Trophoblast cell (in vitro differentiated cells and primary cell): ENCODE measurements around the gene MARK1.

Source experiments
- DNase-seq, 2 donors: peaks; one replicate each; pipeline ENCODE4 v3.0.0-alpha.2; 2016
- H2AFZ ChIP-seq: 2 replicates; pipeline ENCODE4 v1.6.1; 2013; ENCODE audit warnings: low read length, moderate library complexity, mild to moderate bottlenecking; ENCODE audit not compliant: insufficient read depth, poor library complexity
- H2AK5ac ChIP-seq: 2 replicates; pipeline ENCODE4 v1.6.1; 2013; ENCODE audit warnings: mild to moderate bottlenecking, low read length
- H2BK120ac ChIP-seq: 2 replicates; pipeline ENCODE4 v1.6.1; 2013; ENCODE audit warnings: low read length, mild to moderate bottlenecking, moderate library complexity; ENCODE audit not compliant: insufficient read depth, poor library complexity
- H2BK12ac ChIP-seq: 2 replicates; pipeline ENCODE4 v1.6.1; 2013; ENCODE audit warnings: mild to moderate bottlenecking, low read length, moderate library complexity
- H2BK5ac ChIP-seq: 2 replicates; pipeline ENCODE4 v1.6.1; 2013; ENCODE audit warnings: low read length, low read depth, moderate library complexity, mild to moderate bottlenecking; ENCODE audit not compliant: poor library complexity
- H3K14ac ChIP-seq: 2 replicates; pipeline ENCODE4 v1.6.1; 2013; ENCODE audit warnings: mild to moderate bottlenecking, low read length
- H3K18ac ChIP-seq: 2 replicates; pipeline ENCODE4 v1.6.1; 2013; ENCODE audit warnings: mild to moderate bottlenecking, low read length
- H3K23ac ChIP-seq: 2 replicates; pipeline ENCODE4 v1.6.1; 2013; ENCODE audit warnings: low read length
- H3K27ac ChIP-seq: 2 replicates; pipeline ENCODE4 v1.5.1; 2013; ENCODE audit warnings: low read depth, mild to moderate bottlenecking, inconsistent platforms, low read length, moderate library complexity
- H3K27me3 ChIP-seq: 2 replicates; pipeline ENCODE4 v1.6.1; 2013; ENCODE audit warnings: inconsistent platforms, mild to moderate bottlenecking, low read length, moderate library complexity; ENCODE audit not compliant: insufficient read depth
- H3K36me3 ChIP-seq, 2 experiments: 1 replicate in 1 of 2; 2 replicates in 1 of 2; pipeline ENCODE4 v1.6.1; 2013; ENCODE audit warnings: low read length in 2 of 2, mild to moderate bottlenecking in 2 of 2, moderate library complexity in 1 of 2; ENCODE audit not compliant: insufficient read depth in 2 of 2, control insufficient read depth in 1 of 2
- H3K4ac ChIP-seq: 2 replicates; pipeline ENCODE4 v1.6.1; 2013; ENCODE audit warnings: low read depth, mild to moderate bottlenecking, low read length, moderate library complexity
- H3K4me1 ChIP-seq, 2 experiments: 1 replicate in 1 of 2; 2 replicates in 1 of 2; pipeline ENCODE4 v1.6.1; 2013; ENCODE audit warnings: low read length in 2 of 2, mild to moderate bottlenecking in 2 of 2, moderate library complexity in 1 of 2; ENCODE audit not compliant: insufficient read depth in 2 of 2, control insufficient read depth in 1 of 2
- H3K4me2 ChIP-seq: 2 replicates; pipeline ENCODE4 v1.6.1; 2013; ENCODE audit warnings: inconsistent platforms, mild to moderate bottlenecking, low read length, moderate library complexity
- H3K4me3 ChIP-seq: 2 replicates; pipeline ENCODE4 v1.5.1; 2013; ENCODE audit warnings: mild to moderate bottlenecking, low read depth, low read length, inconsistent platforms
- H3K79me1 ChIP-seq: one replicate; pipeline ENCODE4 v1.6.1; 2013; ENCODE audit warnings: low read length
- H3K79me2 ChIP-seq: 2 replicates; pipeline ENCODE4 v1.6.1; 2013; ENCODE audit warnings: low read length, mild to moderate bottlenecking; ENCODE audit not compliant: control insufficient read depth, insufficient read depth, poor library complexity
- H3K9ac ChIP-seq: 2 replicates; pipeline ENCODE4 v1.6.1; 2013; ENCODE audit warnings: mild to moderate bottlenecking, low read length
- H3K9me3 ChIP-seq: 2 replicates; pipeline ENCODE4 v1.6.1; 2013; ENCODE audit warnings: low read depth, mild to moderate bottlenecking, control low read depth, inconsistent platforms, low read length; ENCODE audit not compliant: insufficient read depth
- H4K12ac ChIP-seq: 2 replicates; pipeline ENCODE4 v1.6.1; 2013; ENCODE audit warnings: low read depth, mild to moderate bottlenecking, low read length, moderate library complexity
- H4K8ac ChIP-seq: 2 replicates; pipeline ENCODE4 v1.6.1; 2013; ENCODE audit warnings: low read depth, mild to moderate bottlenecking, low read length, moderate library complexity
- H4K91ac ChIP-seq: one replicate; pipeline ENCODE4 v1.6.1; 2013; ENCODE audit warnings: low read depth, mild to moderate bottlenecking, low read length, moderate library complexity
- WGBS: extraction: QIAGEN DNeasy Blood & Tissue Kit; methylation state at CpG from one replicate; pipeline ENCODE4 v1.1.7; 2013; ENCODE audit warnings: missing lambda C conversion rate; ENCODE audit not compliant: insufficient read length, insufficient coverage; ENCODE audit errors: extremely low coverage; 5-methylcytosine and 5-hydroxymethylcytosine counted together

MARK1 gene

GRCh38 chr1:220696226-220696862, 168.4 kb downstream of the MARK1 start:
- Histone ChIP-seq H2BK5ac (no peak overlapping the region), H4K8ac (no peak overlapping the region), H3K27me3 (no peaks in the 10 kb centered on the region), H3K4ac (no peak overlapping the region), H3K27ac (no peak overlapping the region), H3K4me3 (no peak overlapping the region), H3K79me1 (peaks cover 7% of the 10 kb centered on the region), H4K12ac (no peak overlapping the region), H3K4me2 (no peak overlapping the region), H2BK12ac (no peak overlapping the region), H3K4me1 (peaks cover 19% of the 10 kb centered on the region in 2 experiments), H3K79me2 (peaks cover 2% of the 10 kb centered on the region), H3K9me3 (peaks cover 4% of the 10 kb centered on the region), H3K36me3 (peaks cover 8 to 14% of the 10 kb centered on the region in 2 experiments), H4K91ac (no peak overlapping the region), H3K18ac (no peak overlapping the region), H2AK5ac (no peak overlapping the region), H3K14ac (no peak overlapping the region), H2BK120ac (no peak overlapping the region), H3K23ac (no peak overlapping the region), H2AFZ (no peak overlapping the region), H3K9ac (no peak overlapping the region)
- WGBS = no CpG with 5 or more reads among the region's 16 CpGs
- no peak for DNase-seq

GRCh38 chr1:220696863-220697231, 168.9 kb downstream of the MARK1 start:
- peaks cover 2% of the 10 kb centered on the region for H3K79me2 ChIP-seq
- peaks cover 4% of the 10 kb centered on the region for H3K9me3 ChIP-seq
- H2AFZ ChIP-seq = no peak overlapping the region
- no peak overlapping the region for H2BK120ac ChIP-seq
- no peak overlapping the region for H3K27ac ChIP-seq
- no peak overlapping the region for H2BK5ac ChIP-seq
- H2BK12ac ChIP-seq = no peak overlapping the region
- no peaks in the 10 kb centered on the region for H3K27me3 ChIP-seq
- H3K4me3 ChIP-seq = no peak overlapping the region
- H3K4ac ChIP-seq = no peak overlapping the region
- peaks cover 7% of the 10 kb centered on the region for H3K79me1 ChIP-seq
- no peak overlapping the region for H3K23ac ChIP-seq
- H3K9ac ChIP-seq = no peak overlapping the region
- no peak overlapping the region for H4K8ac ChIP-seq
- no peak overlapping the region for H4K91ac ChIP-seq
- H3K14ac ChIP-seq = no peak overlapping the region
- no peak overlapping the region for H2AK5ac ChIP-seq
- H3K36me3 ChIP-seq = peaks cover 8 to 14% of the 10 kb centered on the region in 2 experiments
- H4K12ac ChIP-seq = no peak overlapping the region
- H3K18ac ChIP-seq = no peak overlapping the region
- no CpG with 5 or more reads among the region's 9 CpGs for WGBS
- H3K4me1 ChIP-seq = peaks cover 19% of the 10 kb centered on the region in 2 experiments
- H3K4me2 ChIP-seq = no peak overlapping the region
- DNase-seq = peak; percentile 24 to 53

GRCh38 chr1:220697326-220697725, 169.4 kb downstream of the MARK1 start:
- H4K8ac ChIP-seq = no peak overlapping the region
- no peak overlapping the region for H3K4ac ChIP-seq
- no peak overlapping the region for H2AFZ ChIP-seq
- H3K18ac ChIP-seq = peak overlapping the region; percentile 53
- H2BK12ac ChIP-seq = no peak overlapping the region
- peaks cover 7% of the 10 kb centered on the region for H3K79me1 ChIP-seq
- H2AK5ac ChIP-seq = no peak overlapping the region
- no peak overlapping the region for H4K91ac ChIP-seq
- H3K4me2 ChIP-seq = no peak overlapping the region
- H2BK120ac ChIP-seq = no peak overlapping the region
- peaks cover 8 to 14% of the 10 kb centered on the region in 2 experiments for H3K36me3 ChIP-seq
- no CpG with 5 or more reads among the region's 6 CpGs for WGBS
- no peak overlapping the region for H4K12ac ChIP-seq
- H3K9me3 ChIP-seq = peaks cover 4% of the 10 kb centered on the region
- H2BK5ac ChIP-seq = no peak overlapping the region
- H3K27me3 ChIP-seq = no peaks in the 10 kb centered on the region
- H3K4me3 ChIP-seq = no peak overlapping the region
- H3K4me1 ChIP-seq = peaks cover 19% of the 10 kb centered on the region in 2 experiments
- H3K9ac ChIP-seq = no peak overlapping the region
- H3K27ac ChIP-seq = no peak overlapping the region
- H3K23ac ChIP-seq = no peak overlapping the region
- peaks cover 2% of the 10 kb centered on the region for H3K79me2 ChIP-seq
- DNase-seq = no peak
- no peak overlapping the region for H3K14ac ChIP-seq

GRCh38 chr1:220698607-220699016, 170.7 kb downstream of the MARK1 start:
- Histone ChIP-seq H2BK120ac (no peak overlapping the region), H3K4me2 (no peak overlapping the region), H3K27ac (no peak overlapping the region), H3K14ac (no peak overlapping the region), H4K8ac (no peak overlapping the region), H3K36me3 (peaks cover 8 to 14% of the 10 kb centered on the region in 2 experiments), H3K18ac (no peak overlapping the region), H3K4ac (no peak overlapping the region), H3K79me1 (peaks cover 7% of the 10 kb centered on the region), H3K23ac (no peak overlapping the region), H3K27me3 (no peaks in the 10 kb centered on the region), H3K4me3 (no peak overlapping the region), H2BK12ac (no peak overlapping the region), H3K9me3 (peaks cover 4% of the 10 kb centered on the region), H3K79me2 (peaks cover 2% of the 10 kb centered on the region), H2AFZ (no peak overlapping the region), H4K91ac (no peak overlapping the region), H2AK5ac (no peak overlapping the region), H3K9ac (no peak overlapping the region), H4K12ac (no peak overlapping the region), H2BK5ac (no peak overlapping the region), H3K4me1 (peaks cover 16 to 19% of the 10 kb centered on the region in 2 experiments)
- DNase-seq = peak; percentile 41 to 43
- no CpG with 5 or more reads among the region's 5 CpGs for WGBS
